ENCODE measurements around the gene CHST6. TPM values are rescaled to one million over a fixed set of nuclear protein-coding genes. Genes with fewer than 3 reads are reported as not detected.
"Not testable (repeated sequence)": the region's sequence is repeated elsewhere in the genome, so short reads cannot be mapped to it uniquely, and the experiment has no call there.

The CHST6 gene
- total RNA-seq, 2 experiments from 2014 or later: not detected

GRCh38 chr16:75501359-75501758 is 6.1 kb upstream of the CHST6 start:
- no peak for DNase-seq
- H3K4me3 Mint-ChIP-seq: no peak overlapping the region
- no peak overlapping the region for H3K27ac Mint-ChIP-seq
- ATAC-seq: no peak
- H3K36me3 Mint-ChIP-seq (ENCODE audit: low read depth): no peaks in the 10 kb centered on the region
- ChIA-PET CTCF (no interaction called here), POLR2A (no interaction called here)
- peaks cover 3% of the 10 kb centered on the region for H3K4me1 Mint-ChIP-seq (ENCODE audit: low read depth)
- no peaks in the 10 kb centered on the region for H3K9me3 Mint-ChIP-seq
- TF ChIP-seq CTCF (IDR thresholded peaks at IDR 0.05): no peak
- peaks cover 9% of the 10 kb centered on the region for H3K27me3 Mint-ChIP-seq
- intact Hi-C loops (cut with micrococcal nuclease): no loop called here

- ATAC-seq, POLR2A ChIA-PET, CTCF ChIA-PET: not testable (repeated sequence)
Measured at GRCh38 chr16:75498605-75499322, 3.5 kb upstream of the CHST6 start.

GRCh38 chr16:75497558-75497957 is 2.3 kb upstream of the CHST6 start:
- Mint-ChIP-seq H3K36me3 (ENCODE audit: low read depth) (no peaks in the 10 kb centered on the region), H3K27ac (no peak overlapping the region), H3K4me1 (ENCODE audit: low read depth) (peaks cover 6% of the 10 kb centered on the region), H3K4me3 (no peak overlapping the region), H3K27me3 (peaks cover 25% of the 10 kb centered on the region), H3K9me3 (no peaks in the 10 kb centered on the region)
- ChIA-PET CTCF (interaction anchor here (0.8 to 1.9 kb wide), 3 partner anchors 20 to 298 kb away, joined by 3 to 7 read pairs (median 6); no protein-coding TSS in a partner anchor), POLR2A (no interaction called here)
- ATAC-seq (no peak), DNase-seq (no peak)
- intact Hi-C loops (cut with micrococcal nuclease): no loop called here
- no peak for TF ChIP-seq CTCF (IDR thresholded peaks at IDR 0.05)

More at GRCh38 chr16:75498605-75499322, 3.5 kb upstream of the CHST6 start:
- H3K4me1 Mint-ChIP-seq (ENCODE audit: low read depth); H3K27ac Mint-ChIP-seq; DNase-seq; intact Hi-C loops (cut with micrococcal nuclease); H3K36me3 Mint-ChIP-seq (ENCODE audit: low read depth); H3K9me3 Mint-ChIP-seq; H3K4me3 Mint-ChIP-seq: not testable (repeated sequence)
- peaks cover 18% of the 10 kb centered on the region for H3K27me3 Mint-ChIP-seq

- TF ChIP-seq CTCF (IDR thresholded peaks at IDR 0.05): no peak
- peaks cover 25% of the 10 kb centered on the region for H3K27me3 Mint-ChIP-seq
Measured at GRCh38 chr16:75494661-75495075, 573 bp downstream of the CHST6 start.

GRCh38 chr16:75494184-75494583 is 1.1 kb downstream of the CHST6 start:
- intact Hi-C loops (cut with micrococcal nuclease): no loop called here
- no peak overlapping the region for H3K27ac Mint-ChIP-seq
- DNase-seq: no peak
- ATAC-seq: no peak
- no peak for TF ChIP-seq CTCF (IDR thresholded peaks at IDR 0.05)
- ChIA-PET POLR2A (no interaction called here), CTCF (interaction anchor here (1.2 to 1.9 kb wide), 3 partner anchors 9 to 23 kb away, joined by 3 to 7 read pairs (median 6); no protein-coding TSS in a partner anchor)
- H3K4me1 Mint-ChIP-seq (ENCODE audit: low read depth): peaks cover 6% of the 10 kb centered on the region
- H3K9me3 Mint-ChIP-seq: no peaks in the 10 kb centered on the region
- H3K36me3 Mint-ChIP-seq (ENCODE audit: low read depth): no peaks in the 10 kb centered on the region
- peak overlapping the region; percentile 54 for H3K4me3 Mint-ChIP-seq
- H3K27me3 Mint-ChIP-seq: peaks cover 25% of the 10 kb centered on the region

More at GRCh38 chr16:75494661-75495075, 573 bp downstream of the CHST6 start:
- peaks cover 6% of the 10 kb centered on the region for H3K4me1 Mint-ChIP-seq (ENCODE audit: low read depth)
- intact Hi-C loops (cut with micrococcal nuclease): no loop called here
- DNase-seq (no peak), ATAC-seq (no peak)
- no peaks in the 10 kb centered on the region for H3K9me3 Mint-ChIP-seq
- peak overlapping the region; percentile 54 for H3K4me3 Mint-ChIP-seq
- no peak overlapping the region for H3K27ac Mint-ChIP-seq
- H3K36me3 Mint-ChIP-seq (ENCODE audit: low read depth): no peaks in the 10 kb centered on the region
- ChIA-PET POLR2A (no interaction called here), CTCF (interaction anchor here (1.2 to 1.9 kb wide), 3 partner anchors 9 to 24 kb away, joined by 3 to 7 read pairs (median 6); no protein-coding TSS in a partner anchor)
